DND-41 (cell line): Measurements from ENCODE around the gene ADAMTS8.

Experiments
- ATAC-seq: fragments of 200-7000 bp; cut with Tn5 transposase; 3 replicates; pipeline ENCODE4 v1.9.1; 2021; ENCODE audit warnings: low read depth; ENCODE audit not compliant: insufficient read depth
- DNase-seq: peaks from one replicate; pipeline ENCODE4 v3.0.0-alpha.2; 2020
- H2AFZ ChIP-seq: 2 replicates; pipeline ENCODE4 v1.6.0; 2012; ENCODE audit warnings: low read depth, low read length
- H3K27ac ChIP-seq: 2 replicates; pipeline ENCODE4 v1.5.1; 2012; ENCODE audit warnings: low read length, inconsistent platforms
- H3K27me3 ChIP-seq: fragments of 200-600 bp; sonication (generic); 2 replicates; pipeline ENCODE4 v1.6.0; 2012; ENCODE audit warnings: low read length, mild to moderate bottlenecking, inconsistent platforms; ENCODE audit not compliant: insufficient read depth, poor library complexity
- H3K36me3 ChIP-seq: 2 replicates; pipeline ENCODE4 v1.5.1; 2012; ENCODE audit warnings: low read length, inconsistent platforms; ENCODE audit not compliant: insufficient read depth
- H3K4me1 ChIP-seq: 2 replicates; pipeline ENCODE4 v1.5.1; 2012; ENCODE audit warnings: mild to moderate bottlenecking, low read length; ENCODE audit not compliant: insufficient read depth
- H3K4me2 ChIP-seq: 2 replicates; pipeline ENCODE4 v1.6.0; 2012; ENCODE audit warnings: mild to moderate bottlenecking, moderate library complexity, low read length, inconsistent platforms; ENCODE audit not compliant: insufficient read depth
- H3K4me3 ChIP-seq, 2 experiments: fragments of 200-600 bp in 1 of 2; shearing (Covaris generic) in 1 of 2; 2 replicates each; pipeline ENCODE4 v1.5.1; 2012 to 2016; ENCODE audit warnings: inconsistent platforms in 2 of 2, low read length in 2 of 2, mild to moderate bottlenecking in 2 of 2, low read depth in 1 of 2, moderate library complexity in 1 of 2
- H3K79me2 ChIP-seq: 2 replicates; pipeline ENCODE4 v1.6.0; 2012; ENCODE audit warnings: low read length, inconsistent platforms; ENCODE audit not compliant: insufficient read depth
- H3K9ac ChIP-seq: 2 replicates; pipeline ENCODE4 v1.6.0; 2012; ENCODE audit warnings: low read depth, mild to moderate bottlenecking, inconsistent platforms, low read length, moderate library complexity
- H3K9me3 ChIP-seq: 2 replicates; pipeline ENCODE4 v1.5.1; 2012; ENCODE audit warnings: low read length, moderate library complexity, mild to moderate bottlenecking, inconsistent platforms; ENCODE audit not compliant: insufficient read depth, severe bottlenecking
- H4K20me1 ChIP-seq: 2 replicates; pipeline ENCODE4 v1.6.0; 2012; ENCODE audit warnings: low read length; ENCODE audit not compliant: insufficient read depth
- CTCF ChIP-seq: IDR thresholded peaks from 2 replicates; pipeline ENCODE4 v1.5.1; 2012; ENCODE audit warnings: borderline replicate concordance, low read length, moderate library complexity, mild to moderate bottlenecking; ENCODE audit not compliant: poor library complexity, severe bottlenecking; ENCODE audit errors: extremely low read depth
- EZH2 ChIP-seq: IDR thresholded peaks from 3 replicates; pipeline ENCODE4 v1.6.1; 2012; ENCODE audit warnings: borderline replicate concordance, low read depth, mild to moderate bottlenecking, moderate library complexity, low read length, inconsistent platforms; ENCODE audit not compliant: severe bottlenecking

The ADAMTS8 gene

GRCh38 chr11:130451231-130452019, 23.0 kb upstream of the ADAMTS8 start:
- H3K4me3 ChIP-seq, result no peak overlapping the region
- H3K27ac ChIP-seq, result no peak overlapping the region
- DNase-seq (no peak), ATAC-seq (no peak)
- no peaks in the 10 kb centered on the region for H3K9me3 ChIP-seq
- no peaks in the 10 kb centered on the region for H3K36me3 ChIP-seq
- H3K4me2 ChIP-seq, result no peak overlapping the region
- H4K20me1 ChIP-seq, result no peaks in the 10 kb centered on the region
- no peak overlapping the region for H3K9ac ChIP-seq
- H3K4me1 ChIP-seq, result no peaks in the 10 kb centered on the region
- no peak overlapping the region for H2AFZ ChIP-seq
- TF ChIP-seq CTCF, result no peak
- TF ChIP-seq EZH2, result no peak
- no peaks in the 10 kb centered on the region for H3K79me2 ChIP-seq
- peaks cover 2% of the 10 kb centered on the region for H3K27me3 ChIP-seq

- H3K36me3 ChIP-seq, result no peaks in the 10 kb centered on the region
- TF ChIP-seq CTCF (no peak), EZH2 (no peak)
- H3K4me2 ChIP-seq, result no peak overlapping the region
- H2AFZ ChIP-seq, result no peak overlapping the region
- no peaks in the 10 kb centered on the region for H3K4me1 ChIP-seq
- H3K9ac ChIP-seq, result no peak overlapping the region
- peaks cover 2% of the 10 kb centered on the region for H3K27me3 ChIP-seq
- H4K20me1 ChIP-seq, result no peaks in the 10 kb centered on the region
- no peak overlapping the region for H3K27ac ChIP-seq
- DNase-seq (no peak), ATAC-seq (no peak)
- H3K79me2 ChIP-seq, result no peaks in the 10 kb centered on the region
- H3K9me3 ChIP-seq, result no peaks in the 10 kb centered on the region
- no peak overlapping the region for H3K4me3 ChIP-seq
Observed at GRCh38 chr11:130449996-130450769, 21.8 kb upstream of the ADAMTS8 start.

- Histone ChIP-seq H3K4me1 (no peaks in the 10 kb centered on the region), H4K20me1 (no peaks in the 10 kb centered on the region), H3K4me2 (no peak overlapping the region), H3K79me2 (no peaks in the 10 kb centered on the region), H3K27ac (no peak overlapping the region), H3K9ac (no peak overlapping the region), H3K4me3 (no peak overlapping the region), H3K27me3 (peaks cover 2% of the 10 kb centered on the region), H3K36me3 (no peaks in the 10 kb centered on the region), H3K9me3 (no peaks in the 10 kb centered on the region), H2AFZ (no peak overlapping the region)
- TF ChIP-seq CTCF (no peak), EZH2 (no peak)
- ATAC-seq (no peak), DNase-seq (no peak)
Observed at GRCh38 chr11:130449310-130449990, 21.0 kb upstream of the ADAMTS8 start.
